ENCODE measurements around the gene AUTS2.

Gene AUTS2

GRCh38 chr7:70565721-70566370, 967.6 kb downstream of the AUTS2 start:
- FAIRE-seq, result no peak
- DNase-seq (ENCODE audit: low spot score), result no peak

GRCh38 chr7:70566671-70567070, 968.4 kb downstream of the AUTS2 start:
- no peak for FAIRE-seq
- DNase-seq (ENCODE audit: low spot score), result no peak

- DNase-seq (ENCODE audit: low spot score) (peak; percentile 32), FAIRE-seq (no peak)
Observed at GRCh38 chr7:70568674-70569334, 970.5 kb downstream of the AUTS2 start.

DNA sequence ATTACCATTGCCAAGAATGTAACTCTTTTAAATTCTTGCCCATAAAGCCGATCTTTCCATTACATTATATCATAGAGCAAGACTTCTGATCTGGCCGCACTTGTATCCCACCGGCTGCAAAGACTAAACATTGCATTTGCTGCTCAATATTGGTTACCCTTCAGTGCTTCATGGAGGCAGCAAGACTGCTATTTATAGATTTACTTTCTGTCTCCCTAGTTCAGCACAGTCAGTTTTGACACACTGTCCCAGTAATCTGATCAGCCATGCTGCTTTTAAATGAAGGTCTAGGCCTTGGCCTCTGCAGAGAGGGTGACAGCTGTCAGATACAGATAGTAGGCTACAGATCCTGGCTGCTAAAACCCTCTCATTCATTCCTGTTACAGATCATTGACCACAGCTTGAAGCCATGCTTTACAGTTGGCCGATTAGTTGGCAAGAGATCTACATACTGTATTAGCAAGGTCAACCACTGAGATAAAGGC, 971.1 kb downstream of the AUTS2 start:
- FAIRE-seq, result peak; percentile 71

DNA sequence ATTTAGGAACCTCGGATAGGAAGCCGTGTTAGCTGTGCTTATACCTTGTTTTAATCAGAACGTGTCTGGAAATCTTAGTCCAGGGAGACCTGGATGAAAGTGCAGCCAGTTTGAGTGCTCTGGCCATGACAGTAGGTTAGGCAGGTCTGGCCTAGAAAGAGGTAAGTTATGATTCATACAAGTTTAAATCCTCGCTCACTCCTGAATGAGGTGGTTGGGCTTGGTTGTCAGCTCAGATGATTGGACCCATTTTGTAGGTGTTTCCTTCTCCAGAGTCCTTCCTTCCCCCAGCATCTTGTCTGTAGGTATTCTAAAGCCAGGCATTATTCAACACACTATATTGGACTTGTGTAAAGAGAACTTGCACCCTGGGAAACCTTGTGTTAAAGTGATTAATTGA, 971.8 kb downstream of the AUTS2 start:
- FAIRE-seq (no peak), DNase-seq (ENCODE audit: low spot score) (no peak)

More for the DNA sequence above, 971.1 kb downstream of the AUTS2 start:
- peak; percentile 64 for DNase-seq (ENCODE audit: low spot score)

DNA sequence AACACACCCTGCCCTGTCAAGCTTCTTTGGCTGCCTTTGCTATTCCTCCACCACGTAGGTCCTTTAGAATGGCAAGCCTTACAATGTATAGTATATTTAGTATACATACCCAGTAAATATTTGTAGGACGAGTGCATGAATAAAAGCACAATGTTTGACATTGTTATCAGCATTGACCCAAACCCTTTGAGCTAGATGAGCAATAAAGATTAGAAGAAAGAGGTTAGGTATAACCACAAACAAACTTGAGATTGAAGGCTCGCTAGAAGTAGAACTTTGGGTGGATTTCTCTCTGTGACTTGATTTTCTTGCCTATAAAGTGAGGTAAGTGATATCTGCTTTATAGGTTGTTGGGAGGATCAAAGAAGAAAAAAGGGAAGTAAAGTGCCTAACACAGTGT, 972.7 kb downstream of the AUTS2 start:
- FAIRE-seq (no peak), DNase-seq (ENCODE audit: low spot score) (no peak)

DNA sequence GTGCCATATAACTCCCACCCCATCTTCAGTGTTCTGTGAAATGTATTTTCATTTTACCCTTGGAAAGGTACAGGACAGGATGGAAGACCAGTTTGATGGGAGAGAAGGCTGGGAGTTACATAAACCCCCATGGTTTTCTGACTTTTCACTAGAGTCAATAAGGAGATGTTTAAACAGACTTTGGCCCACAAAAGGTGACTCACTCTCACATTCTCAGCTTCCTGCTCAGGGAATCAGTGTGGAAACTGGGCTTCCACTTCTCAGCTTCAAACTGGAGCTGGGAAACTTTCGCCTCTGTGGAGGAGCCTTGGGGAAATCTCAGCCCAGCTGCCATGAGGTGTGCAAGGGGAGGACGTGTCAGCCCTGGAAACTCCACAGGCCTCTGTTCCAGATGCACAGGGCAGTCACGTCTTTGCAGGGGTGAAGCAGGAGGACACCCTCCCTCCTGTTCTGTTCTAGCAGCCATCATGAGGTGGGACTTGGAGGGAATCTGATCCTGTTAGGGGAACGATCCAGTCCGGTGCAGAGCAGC, 973.2 kb downstream of the AUTS2 start:
- peak; percentile 52 for DNase-seq (ENCODE audit: low spot score)
- FAIRE-seq, result no peak

DNA sequence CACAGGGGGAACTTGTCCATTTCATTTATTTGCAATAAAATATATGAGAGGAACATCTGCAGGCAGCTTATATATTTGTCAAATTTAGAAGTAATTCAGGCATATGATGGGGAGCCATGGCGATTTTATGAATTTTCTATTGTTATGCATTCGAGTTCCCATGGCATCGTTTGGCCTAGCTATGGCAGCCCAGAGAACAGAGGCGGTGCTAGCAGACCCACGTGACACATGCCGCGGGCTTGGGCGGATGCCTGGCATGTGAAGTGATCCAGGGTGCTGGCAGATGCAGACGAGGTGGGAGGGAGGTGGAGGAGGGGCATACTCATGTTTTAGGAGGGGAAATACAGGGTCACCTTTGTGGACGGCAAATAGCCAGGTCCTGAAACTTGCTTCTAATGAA, 973.7 kb downstream of the AUTS2 start:
- FAIRE-seq (no peak), DNase-seq (ENCODE audit: low spot score) (no peak)

GRCh38 chr7:70572571-70572970, 974.3 kb downstream of the AUTS2 start:
- DNase-seq (ENCODE audit: low spot score) (no peak), FAIRE-seq (no peak)

- FAIRE-seq, result no peak
- DNase-seq (ENCODE audit: low spot score), result no peak
Observed at GRCh38 chr7:70573071-70573661, 974.9 kb downstream of the AUTS2 start.

- DNase-seq (ENCODE audit: low spot score) (no peak), FAIRE-seq (no peak)
Observed at GRCh38 chr7:70573696-70574095, 975.4 kb downstream of the AUTS2 start.

- DNase-seq (ENCODE audit: low spot score), result no peak
- FAIRE-seq, result no peak
Observed at GRCh38 chr7:70574314-70574834, 976.1 kb downstream of the AUTS2 start.

- FAIRE-seq (no peak), DNase-seq (ENCODE audit: low spot score) (peak; percentile 50)
Observed at GRCh38 chr7:70574970-70575799, 976.9 kb downstream of the AUTS2 start.

- no peak for FAIRE-seq
Observed at GRCh38 chr7:70577078-70577477, 978.8 kb downstream of the AUTS2 start.

GRCh38 chr7:70578131-70578530, 979.9 kb downstream of the AUTS2 start:
- DNase-seq (ENCODE audit: low spot score) (no peak), FAIRE-seq (no peak)

More at GRCh38 chr7:70577078-70577477, 978.8 kb downstream of the AUTS2 start:
- no peak for DNase-seq (ENCODE audit: low spot score)

GRCh38 chr7:70579397-70580097, 981.3 kb downstream of the AUTS2 start:
- no peak for FAIRE-seq
- DNase-seq (ENCODE audit: low spot score), result no peak

- FAIRE-seq (no peak), DNase-seq (ENCODE audit: low spot score) (no peak)
Observed at GRCh38 chr7:70580161-70580560, 981.9 kb downstream of the AUTS2 start.

DNA sequence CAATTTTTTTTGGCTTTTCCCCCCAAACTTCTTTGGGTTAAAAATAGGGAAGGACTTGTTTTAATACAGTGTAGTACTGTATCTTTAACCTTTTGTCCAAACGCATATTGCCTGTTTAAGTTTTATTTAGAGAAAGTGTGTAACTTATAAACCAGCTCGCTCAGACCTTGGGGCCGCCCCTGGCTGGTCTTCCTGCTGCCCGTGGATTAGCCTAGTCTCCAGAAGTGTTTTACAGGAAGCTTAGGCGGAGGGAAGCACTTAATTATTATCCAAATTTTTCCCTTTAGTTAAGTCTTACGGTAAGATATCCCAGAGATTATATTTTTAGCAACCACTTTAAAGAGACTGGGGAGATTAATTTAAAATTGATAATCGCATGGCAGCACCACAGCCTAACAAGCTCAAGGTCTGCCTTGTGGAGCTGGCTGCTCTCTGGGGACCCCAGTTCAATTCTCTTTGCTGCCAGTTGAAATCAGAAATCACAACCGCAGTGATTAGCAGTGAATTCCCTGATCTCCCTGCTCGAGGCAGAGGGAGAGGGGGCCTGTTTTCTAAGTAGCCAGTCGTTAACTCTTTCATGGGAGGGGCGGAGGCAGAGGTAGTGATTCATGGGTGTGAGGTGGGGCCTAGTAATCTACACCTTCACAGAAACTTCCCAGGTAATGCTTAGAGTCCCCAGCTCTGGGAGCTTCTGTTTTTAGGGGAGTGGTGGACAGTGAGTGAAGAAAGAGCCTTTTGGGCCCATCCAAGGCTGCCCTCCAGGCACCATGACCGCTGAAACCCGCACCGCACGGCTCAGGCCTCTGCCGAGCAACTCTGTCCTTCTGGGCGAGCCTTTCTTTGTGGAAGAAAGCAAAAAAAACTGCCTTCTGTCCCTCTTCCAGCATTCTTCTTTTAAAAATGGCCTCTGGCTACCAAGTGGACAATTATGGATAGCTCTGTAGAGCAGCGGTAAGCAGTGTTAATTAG, 984.9 kb downstream of the AUTS2 start:
- FAIRE-seq, result no peak
- DNase-seq (ENCODE audit: low spot score), result no peak
